OCI-LY7 (cell line): Measurements from ENCODE around the gene INTS3. TPM values are rescaled to one million over a fixed set of nuclear protein-coding genes. Genes with fewer than 3 reads are reported as not detected.

Source experiments
- BruUV-seq: library from RNA; stranded (reverse); fragments of 400-500 nt; replicated peaks from 2 replicates; lab custom pipeline; 2021; lab: Mats Ljungman, UMichigan
- CTCF ChIA-PET: fragments of 300-600 bp; sonication (Branson Sonifier 250); formaldehyde crosslinking; loops from one replicate; lab custom pipeline; 2022; ENCODE audit warnings: antibody characterized with exemption; ENCODE audit not compliant: unreplicated experiment; lab: Charles Lee
- POLR2A ChIA-PET: fragments of 300-600 bp; sonication (Branson Sonifier 250); formaldehyde crosslinking; loops from one replicate; lab custom pipeline; 2022; ENCODE audit warnings: antibody characterized with exemption; lab: Charles Lee
- DNase-seq: peaks from one replicate; pipeline ENCODE4 v3.0.0-alpha.2; 2015; ENCODE audit warnings: low spot score
- H2AFZ ChIP-seq: fragments of 200-600 bp; sonication (generic), shearing (Covaris generic); 2 replicates; pipeline ENCODE4 v1.6.1; 2014; ENCODE audit warnings: mild to moderate bottlenecking, antibody characterized with exemption, low read length, moderate library complexity
- H3K27ac ChIP-seq: fragments of 200-600 bp; sonication (generic); 2 replicates; pipeline ENCODE4 v1.5.1; 2014; ENCODE audit warnings: mixed run types, low read depth, mild to moderate bottlenecking, moderate library complexity, low read length, inconsistent platforms; ENCODE audit not compliant: poor library complexity, severe bottlenecking
- H3K36me3 ChIP-seq: fragments of 200-600 bp; sonication (generic); 2 replicates; pipeline ENCODE4 v1.6.1; 2014; ENCODE audit warnings: mild to moderate bottlenecking, antibody characterized with exemption, low read length, moderate library complexity, mixed read lengths; ENCODE audit not compliant: insufficient read depth
- H3K4me1 ChIP-seq: fragments of 200-600 bp; sonication (generic); 2 replicates; pipeline ENCODE4 v1.5.1; 2014; ENCODE audit warnings: mild to moderate bottlenecking, low read length; ENCODE audit not compliant: insufficient read depth, poor library complexity, severe bottlenecking
- H3K4me2 ChIP-seq: fragments of 200-600 bp; sonication (generic); 2 replicates; pipeline ENCODE4 v1.6.1; 2014; ENCODE audit warnings: mild to moderate bottlenecking, low read length
- H3K4me3 ChIP-seq: fragments of 200-600 bp; sonication (generic); 2 replicates; pipeline ENCODE4 v1.5.1; 2014; ENCODE audit warnings: mild to moderate bottlenecking, low read depth, low read length; ENCODE audit not compliant: poor library complexity, severe bottlenecking
- H3K79me2 ChIP-seq: fragments of 200-600 bp; sonication (generic); 2 replicates; pipeline ENCODE4 v1.6.1; 2016; ENCODE audit warnings: low read depth, mild to moderate bottlenecking, low read length, moderate library complexity, mixed read lengths; ENCODE audit not compliant: insufficient read depth
- H3K9me2 ChIP-seq: fragments of 200-600 bp; sonication (generic); 2 replicates; pipeline ENCODE4 v1.6.1; 2016; ENCODE audit warnings: mild to moderate bottlenecking, low read length, mixed read lengths; ENCODE audit not compliant: insufficient read depth
- H3K9me3 ChIP-seq: fragments of 200-600 bp; sonication (generic); 2 replicates; pipeline ENCODE4 v1.6.1; 2014; ENCODE audit warnings: mild to moderate bottlenecking, mixed run types, low read length, mixed read lengths
- H4K20me1 ChIP-seq: fragments of 200-600 bp; sonication (generic); 2 replicates; pipeline ENCODE4 v1.6.1; 2014; ENCODE audit warnings: mild to moderate bottlenecking, antibody characterized with exemption, low read length, moderate library complexity, mixed read lengths; ENCODE audit not compliant: insufficient read depth
- EZH2phosphoT487 ChIP-seq: fragments of 200-600 bp; sonication (generic); IDR thresholded peaks from 2 replicates; pipeline ENCODE4 v1.6.1; 2018; ENCODE audit warnings: low read depth, borderline replicate concordance, mild to moderate bottlenecking, mixed run types, antibody characterized with exemption, low read length, moderate library complexity, mixed read lengths
- intact Hi-C: fragments of 100-400 bp; cut with micrococcal nuclease; formaldehyde crosslinking; loops from one replicate; pipeline ENCODE4 v1.10.0; 2022; ENCODE audit not compliant: unreplicated experiment
- total RNA-seq, 2 experiments: library from RNA; depleted of rRNA in 1 of 2; stranded (reverse); fragments of >200 nt in 1 of 2; shearing (Covaris generic) in 1 of 2; gene quantifications; 2 replicates each; pipeline ENCODE4 v1.2.3, GENCODE V29; 2014 to 2022
- TF ChIP-seq, protein P1 (sequence below): fragments of 200-600 bp; sonication (generic); conservative IDR thresholded peaks from 2 replicates; pipeline ENCODE4 v1.5.1; 2014; ENCODE audit warnings: mild to moderate bottlenecking, antibody characterized with exemption, low read length, moderate library complexity, mixed read lengths

INTS3 gene
- total RNA-seq, 2 experiments from 2014 or later = 33.5 to 67.3 TPM

DNA sequence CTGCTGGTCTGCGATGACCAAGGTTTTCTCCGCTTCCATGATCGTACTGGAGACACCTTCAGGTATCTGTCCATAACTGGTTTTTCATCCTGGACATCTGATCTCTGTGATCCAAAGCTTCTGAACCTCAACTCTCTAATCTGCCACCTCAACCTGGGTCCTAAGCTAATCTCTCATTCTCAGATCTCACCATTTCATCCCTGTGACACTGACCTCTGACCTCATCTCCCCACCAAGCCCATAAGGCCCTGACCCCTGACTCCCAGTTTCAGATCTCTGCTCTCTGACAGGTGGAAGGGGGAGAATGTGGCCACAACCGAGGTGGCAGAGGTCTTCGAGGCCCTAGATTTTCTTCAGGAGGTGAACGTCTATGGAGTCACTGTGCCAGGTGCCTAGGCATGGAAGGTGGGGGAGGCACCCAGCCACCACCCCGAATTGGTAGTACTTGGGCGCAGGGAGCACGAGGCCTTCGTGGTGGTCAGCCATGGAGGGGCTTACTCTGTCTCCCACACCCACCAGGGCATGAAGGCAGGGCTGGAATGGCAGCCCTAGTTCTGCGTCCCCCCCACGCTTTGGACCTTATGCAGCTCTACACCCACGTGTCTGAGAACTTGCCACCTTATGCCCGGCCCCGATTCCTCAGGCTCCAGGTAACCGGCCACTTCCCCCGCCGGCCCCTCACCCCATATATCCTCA is 51.1 kb downstream of the INTS3 start:
- Histone ChIP-seq H3K4me2 (no peak overlapping the region), H3K9me2 (no peaks in the 10 kb centered on the region), H3K36me3 (peaks cover 4% of the 10 kb centered on the region; the same call in 1 of the 2 replicates), H3K79me2 (no peaks in the 10 kb centered on the region), H2AFZ (no peak overlapping the region), H4K20me1 (no peaks in the 10 kb centered on the region), H3K4me1 (peaks cover 26% of the 10 kb centered on the region), H3K4me3 (no peak overlapping the region), H3K9me3 (no peaks in the 10 kb centered on the region), H3K27ac (no peak overlapping the region)
- ChIA-PET CTCF (no interaction called here), POLR2A (no interaction called here)
- no peak for TF ChIP-seq EZH2phosphoT487
- TF ChIP-seq, protein P1, sequence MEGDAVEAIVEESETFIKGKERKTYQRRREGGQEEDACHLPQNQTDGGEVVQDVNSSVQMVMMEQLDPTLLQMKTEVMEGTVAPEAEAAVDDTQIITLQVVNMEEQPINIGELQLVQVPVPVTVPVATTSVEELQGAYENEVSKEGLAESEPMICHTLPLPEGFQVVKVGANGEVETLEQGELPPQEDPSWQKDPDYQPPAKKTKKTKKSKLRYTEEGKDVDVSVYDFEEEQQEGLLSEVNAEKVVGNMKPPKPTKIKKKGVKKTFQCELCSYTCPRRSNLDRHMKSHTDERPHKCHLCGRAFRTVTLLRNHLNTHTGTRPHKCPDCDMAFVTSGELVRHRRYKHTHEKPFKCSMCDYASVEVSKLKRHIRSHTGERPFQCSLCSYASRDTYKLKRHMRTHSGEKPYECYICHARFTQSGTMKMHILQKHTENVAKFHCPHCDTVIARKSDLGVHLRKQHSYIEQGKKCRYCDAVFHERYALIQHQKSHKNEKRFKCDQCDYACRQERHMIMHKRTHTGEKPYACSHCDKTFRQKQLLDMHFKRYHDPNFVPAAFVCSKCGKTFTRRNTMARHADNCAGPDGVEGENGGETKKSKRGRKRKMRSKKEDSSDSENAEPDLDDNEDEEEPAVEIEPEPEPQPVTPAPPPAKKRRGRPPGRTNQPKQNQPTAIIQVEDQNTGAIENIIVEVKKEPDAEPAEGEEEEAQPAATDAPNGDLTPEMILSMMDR = no peak
- BruUV-seq = no TSS peak
- no peak for DNase-seq
- intact Hi-C loops = no loop called here

- TF ChIP-seq, protein P1 = no peak
- TF ChIP-seq EZH2phosphoT487 = no peak
- peaks cover 29% of the 10 kb centered on the region for H3K4me1 ChIP-seq
- no peaks in the 10 kb centered on the region for H3K9me2 ChIP-seq
- BruUV-seq = no TSS peak
- CTCF ChIA-PET = no interaction called here
- no peak overlapping the region for H3K27ac ChIP-seq
- no peak overlapping the region for H2AFZ ChIP-seq
- intact Hi-C loops = no loop called here
- no peak overlapping the region for H3K4me3 ChIP-seq
- no peak for DNase-seq
- no peak overlapping the region for H3K4me2 ChIP-seq
- POLR2A ChIA-PET = no interaction called here
- H3K9me3 ChIP-seq = no peaks in the 10 kb centered on the region
- no peaks in the 10 kb centered on the region for H3K79me2 ChIP-seq
- no peaks in the 10 kb centered on the region for H3K36me3 ChIP-seq
- no peaks in the 10 kb centered on the region for H4K20me1 ChIP-seq
These were observed 52.1 kb downstream of the INTS3 start for GRCh38 chr1:153779781-153780541.
